Adrenal gland (tissue), 12 donors: ENCODE results near the gene TANC1. TPM values are rescaled to one million over a fixed set of nuclear protein-coding genes. Genes with fewer than 3 reads are reported as not detected.

Experiments used
- DNase-seq, 7 donors: peaks; one replicate each; pipeline ENCODE4 v3.0.0-alpha.2; 2019 to 2020
- H3K27ac ChIP-seq, 5 donors: fragments of 200-600 bp; sonication (generic) in 4 of 5; 1 replicate in 3 of 5; 2 replicates in 2 of 5; pipeline versions ENCODE4 v1.5.1 to v1.8.0; 2016 to 2020; ENCODE audit warnings: mild to moderate bottlenecking in 1 of 5
- H3K27me3 ChIP-seq: fragments of 200-600 bp; 2 replicates; pipeline ENCODE4 v1.8.0; 2021
- H3K36me3 ChIP-seq, 2 donors: fragments of 200-600 bp; replicated peaks in 1 of 2; 1 replicate in 1 of 2; 2 replicates in 1 of 2; pipeline versions ENCODE4 v1.5.1 to v1.8.0; 2018 to 2022
- H3K4me1 ChIP-seq, 2 donors: fragments of 200-600 bp; replicated peaks in 1 of 2; 1 replicate in 1 of 2; 2 replicates in 1 of 2; pipeline versions ENCODE4 v1.5.1 to v1.8.0; 2018 to 2021
- H3K4me3 ChIP-seq, 4 donors: fragments of 200-600 bp; sonication (generic) in 3 of 4; one replicate each; pipeline ENCODE4 v1.5.1; 2016 to 2018
- H3K9me3 ChIP-seq, 3 donors: fragments of 200-600 bp; sonication (generic) in 1 of 3; replicated peaks in 1 of 3; 1 replicate in 2 of 3; 2 replicates in 1 of 3; pipeline versions ENCODE4 v1.5.1 to v1.8.0; 2016 to 2021
- CTCF ChIP-seq, 6 experiments: fragments of 450-650 bp in 4 of 6; fragments of 200-600 bp in 2 of 6; sonication (generic) in 1 of 6; IDR thresholded peaks; 1 replicate in 5 of 6; 2 replicates in 1 of 6; pipeline versions ENCODE4 v1.5.1 to v1.8.0; 2016 to 2021; ENCODE audit warnings: antibody characterized with exemption in 6 of 6, mild to moderate bottlenecking in 2 of 6, moderate library complexity in 1 of 6
- POLR2A ChIP-seq, 2 donors: fragments of 450-650 bp; IDR thresholded peaks; one replicate each; pipeline ENCODE4 v1.6.1; 2017; ENCODE audit warnings: antibody characterized with exemption in 2 of 2, mild to moderate bottlenecking in 2 of 2, moderate library complexity in 1 of 2
- WGBS, 4 donors: extraction: QIAGEN DNeasy Blood & Tissue Kit in 2 of 4; methylation state at CpG; one replicate each; pipeline versions ENCODE4 v1.1.5 to v1.1.7; 2013 to 2017; 5-methylcytosine and 5-hydroxymethylcytosine counted together
- intact Hi-C, 2 donors: fragments of 100-400 bp; cut with DNase I; formaldehyde crosslinking; loops; one replicate each; pipeline versions ENCODE4 v1.14.1 to v1.15.0; 2022 to 2023
- polyA plus RNA-seq, 3 donors: library from polyadenylated mRNA; stranded (reverse); fragments of 200-250 nt in 2 of 3; fragments of 350-450 nt in 1 of 3; fragmentation: Illumina TruSeq in 1 of 3; extraction: RNeasy Lipid Tissue Mini Kit (QIAGEN cat#74804) in 1 of 3; gene quantifications; one replicate each; pipeline ENCODE4 v1.2.3, GENCODE V29; 2013 to 2014
- total RNA-seq, 9 donors: library from RNA; depleted of rRNA in 4 of 9; stranded (reverse); fragments of >200 nt in 4 of 9; fragments of 120-200 nt in 1 of 9; fragmentation: NEBNext Ultra II Directional in 1 of 9; extraction: Animal tissue kit (Norgen Biotek cat#: 25700) in 1 of 9; gene quantifications; one replicate each; pipeline versions ENCODE4 v1.1.0 to v1.2.4, GENCODE V29; 2013 to 2023
- donor health status: healthy with polysubstance abuse.
- donor health status: Bipolar disorder and iron deficiency.
- donor health status: DM: yes; HTN: yes; CAD: no.
- donor health status: DM: no; HTN: no; CAD: no.
- donor health status: DM: no; HTN: no; CAD: no.
- donor health status: DM: yes; HTN: yes; CAD: no.

TANC1 gene
- total and polyA plus RNA-seq, 12 donors = 14.1 to 53.3 (median 24.8) TPM

GRCh38 chr2:159078443-159078842 lies 110.0 kb downstream of the TANC1 start:
- WGBS, 4 donors = 79 to 93% (median 90%) methylated on average over 1 of the region's 1 CpG
- no peaks in the 10 kb centered on the region for H3K36me3 ChIP-seq
- no peaks in the 10 kb centered on the region for H3K9me3 ChIP-seq
- peaks cover 11 to 14% of the 10 kb centered on the region in 2 donors for H3K4me1 ChIP-seq
- TF ChIP-seq POLR2A (IDR thresholded peaks at IDR 0.05) = no peak
- no peak for TF ChIP-seq CTCF (IDR thresholded peaks at IDR 0.05)
- intact Hi-C loops = no loop called here
- H3K4me3 ChIP-seq = no peak overlapping the region
- H3K27ac ChIP-seq = no peak overlapping the region
- no peak for DNase-seq
- H3K27me3 ChIP-seq = no peaks in the 10 kb centered on the region

GRCh38 chr2:159080641-159081040 lies 112.2 kb downstream of the TANC1 start:
- H3K4me3 ChIP-seq = no peak overlapping the region
- no peak for DNase-seq
- H3K27ac ChIP-seq = no peak overlapping the region
- intact Hi-C loops = no loop called here
- 95 to 100% (median 97%) methylated on average over 2 to 6 of the region's 6 CpGs for WGBS, 4 donors
- H3K4me1 ChIP-seq = peaks cover 21 to 25% of the 10 kb centered on the region in 2 donors
- TF ChIP-seq CTCF (IDR thresholded peaks at IDR 0.05) = no peak
- no peak for TF ChIP-seq POLR2A (IDR thresholded peaks at IDR 0.05)
- no peaks in the 10 kb centered on the region for H3K36me3 ChIP-seq
- H3K9me3 ChIP-seq = no peaks in the 10 kb centered on the region
- H3K27me3 ChIP-seq = no peaks in the 10 kb centered on the region

- TF ChIP-seq POLR2A (IDR thresholded peaks at IDR 0.05) = no peak
- TF ChIP-seq CTCF (IDR thresholded peaks at IDR 0.05) = no peak
- 89 to 98% (median 92%) methylated on average over 3 to 4 of the region's 4 CpGs for WGBS, 4 donors
- Histone ChIP-seq H3K27ac (no peak overlapping the region), H3K36me3 (no peaks in the 10 kb centered on the region), H3K4me1 (peaks cover 10 to 27% of the 10 kb centered on the region in 2 donors), H3K4me3 (no peak overlapping the region), H3K9me3 (no peaks in the 10 kb centered on the region), H3K27me3 (no peaks in the 10 kb centered on the region)
- intact Hi-C loops = no loop called here
- DNase-seq = no peak
These were observed 113.7 kb downstream of the TANC1 start for GRCh38 chr2:159082119-159082518.

GRCh38 chr2:159084384-159085370 lies 116.2 kb downstream of the TANC1 start:
- H3K36me3 ChIP-seq = no peaks in the 10 kb centered on the region
- TF ChIP-seq POLR2A (IDR thresholded peaks at IDR 0.05) = no peak
- no peak for TF ChIP-seq CTCF (IDR thresholded peaks at IDR 0.05)
- 35 to 42% (median 39%) methylated on average over 7 of the region's 7 CpGs for WGBS, 4 donors
- no peak overlapping the region for H3K4me3 ChIP-seq
- peak in 6 of 7 donors; percentile 49 to 73 (median 65) for DNase-seq
- H3K27me3 ChIP-seq = no peaks in the 10 kb centered on the region
- intact Hi-C loops = no loop called here
- no peaks in the 10 kb centered on the region for H3K9me3 ChIP-seq
- H3K4me1 ChIP-seq = peaks cover 10 to 35% of the 10 kb centered on the region in 2 donors
- H3K27ac ChIP-seq = peak overlapping the region in 4 of 5 donors; percentile 15 to 78 (median 36)
